PC-9 (cell line): ENCODE results near the gene RFX4. TPM values are rescaled to one million over a fixed set of nuclear protein-coding genes. Genes with fewer than 3 reads are reported as not detected.

ENCODE experiments used
- BruUV-seq: library from RNA; stranded (reverse); fragments of 400-500 nt; replicated peaks from 2 replicates; lab custom pipeline; 2021; lab: Mats Ljungman, UMichigan
- CTCF ChIA-PET: fragments of 300-600 bp; sonication (Branson Sonifier 250); formaldehyde crosslinking; loops from one replicate; lab custom pipeline; 2022; ENCODE audit warnings: antibody characterized with exemption; lab: Charles Lee
- POLR2A ChIA-PET: fragments of 300-600 bp; sonication (Branson Sonifier 250); formaldehyde crosslinking; loops from one replicate; lab custom pipeline; 2022; ENCODE audit warnings: antibody characterized with exemption; ENCODE audit not compliant: unreplicated experiment; lab: Charles Lee
- DNase-seq, 2 experiments: peaks; one replicate each; pipeline versions ENCODE4 v3.0.0 to v3.0.0-alpha.2; 2015 to 2022; ENCODE audit warnings: mixed read lengths in 1 of 2
- H2AFZ ChIP-seq: fragments of 200-600 bp; sonication (generic); 2 replicates; pipeline ENCODE4 v1.8.1; 2017; ENCODE audit warnings: antibody characterized with exemption
- H3F3A ChIP-seq: fragments of 200-600 bp; sonication (generic); 2 replicates; pipeline ENCODE4 v1.8.1; 2017; ENCODE audit warnings: antibody characterized with exemption, mild to moderate bottlenecking, low read depth; ENCODE audit not compliant: insufficient read depth
- H3K27ac ChIP-seq: fragments of 200-600 bp; sonication (generic); 2 replicates; pipeline ENCODE4 v1.6.1; 2016; ENCODE audit warnings: mixed run types
- H3K27me3 ChIP-seq: fragments of 200-600 bp; sonication (generic); 2 replicates; pipeline ENCODE4 v1.6.1; 2016; ENCODE audit warnings: low read depth, mixed run types; ENCODE audit not compliant: insufficient read depth
- H3K36me3 ChIP-seq: fragments of 200-600 bp; sonication (generic); 2 replicates; pipeline ENCODE4 v1.6.1; 2016; ENCODE audit warnings: low read depth, mixed run types
- H3K4me1 ChIP-seq: fragments of 200-600 bp; sonication (generic); replicated peaks from 2 replicates; pipeline ENCODE4 v1.6.1; 2016; ENCODE audit warnings: mixed run types; ENCODE audit not compliant: insufficient read depth
- H3K4me2 ChIP-seq: fragments of 200-600 bp; sonication (generic); 2 replicates; pipeline ENCODE4 v1.6.1; 2017; ENCODE audit warnings: mixed run types
- H3K4me3 ChIP-seq: fragments of 200-600 bp; sonication (generic); 2 replicates; pipeline ENCODE4 v1.6.1; 2016; ENCODE audit warnings: mixed run types
- H3K79me2 ChIP-seq: fragments of 200-600 bp; sonication (generic); 2 replicates; pipeline ENCODE4 v1.6.1; 2017; ENCODE audit warnings: low read depth, mixed run types
- H3K9me2 ChIP-seq: fragments of 200-600 bp; sonication (generic); 2 replicates; pipeline ENCODE4 v1.8.1; 2017; ENCODE audit warnings: mild to moderate bottlenecking; ENCODE audit not compliant: insufficient read depth
- H3K9me3 ChIP-seq: fragments of 200-600 bp; sonication (generic); 2 replicates; pipeline ENCODE4 v1.8.1; 2016; ENCODE audit warnings: low read depth; ENCODE audit not compliant: insufficient read depth
- H4K20me1 ChIP-seq: fragments of 200-600 bp; sonication (generic); 2 replicates; pipeline ENCODE4 v1.8.1; 2017; ENCODE audit not compliant: insufficient read depth
- EZH2 ChIP-seq: fragments of 200-600 bp; sonication (generic); IDR thresholded peaks from 2 replicates; pipeline ENCODE4 v1.8.0; 2017; ENCODE audit warnings: antibody characterized with exemption, low read depth
- intact Hi-C: fragments of 100-400 bp; cut with micrococcal nuclease; formaldehyde crosslinking; loops from one replicate; pipeline ENCODE4 v1.10.0; 2022; ENCODE audit not compliant: unreplicated experiment
- total RNA-seq: library from RNA; stranded (reverse); gene quantifications from 2 replicates; pipeline ENCODE4 v1.2.3, GENCODE V29; 2021
- TF ChIP-seq, protein P1 (sequence below): fragments of 200-600 bp; sonication (generic); conservative IDR thresholded peaks from 2 replicates; pipeline ENCODE4 v1.6.1; 2017; ENCODE audit warnings: mixed run types, antibody characterized with exemption, mild to moderate bottlenecking, moderate library complexity

Gene RFX4
- total RNA-seq, 1 experiment from 2014 or later: not detected

DNA sequence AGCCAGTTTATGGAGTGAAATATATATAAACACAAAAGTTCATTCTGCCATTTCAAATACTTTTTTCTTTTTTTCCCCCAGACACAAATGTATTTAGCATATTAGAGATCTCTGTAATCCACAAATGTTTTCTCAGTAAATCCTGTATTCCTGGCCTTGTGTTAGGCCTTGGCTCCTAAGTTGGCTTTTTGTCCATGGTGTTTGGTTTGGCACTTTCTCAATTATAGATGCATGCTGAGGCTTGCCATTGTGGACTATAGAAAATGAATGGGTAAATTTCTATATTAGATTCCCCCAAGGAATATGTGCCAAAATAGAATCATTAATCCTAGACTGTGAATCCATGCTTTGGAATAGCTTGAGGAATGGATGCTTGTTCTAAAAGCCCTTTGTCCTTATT, 208.7 kb downstream of the RFX4 start:
- no TSS peak for BruUV-seq
- Histone ChIP-seq H3K27me3 (no peaks in the 10 kb centered on the region), H4K20me1 (no peaks in the 10 kb centered on the region), H3F3A (no peaks in the 10 kb centered on the region), H3K79me2 (no peaks in the 10 kb centered on the region), H3K9me3 (no peaks in the 10 kb centered on the region; the same call in 1 of the 2 replicates), H3K27ac (no peak overlapping the region), H3K4me1 (no peaks in the 10 kb centered on the region), H3K4me2 (no peak overlapping the region), H2AFZ (no peak overlapping the region), H3K36me3 (no peaks in the 10 kb centered on the region), H3K4me3 (no peak overlapping the region), H3K9me2 (no peaks in the 10 kb centered on the region)
- no peak for DNase-seq
- intact Hi-C loops: no loop called here
- POLR2A ChIA-PET: no interaction called here
- TF ChIP-seq, protein P1, sequence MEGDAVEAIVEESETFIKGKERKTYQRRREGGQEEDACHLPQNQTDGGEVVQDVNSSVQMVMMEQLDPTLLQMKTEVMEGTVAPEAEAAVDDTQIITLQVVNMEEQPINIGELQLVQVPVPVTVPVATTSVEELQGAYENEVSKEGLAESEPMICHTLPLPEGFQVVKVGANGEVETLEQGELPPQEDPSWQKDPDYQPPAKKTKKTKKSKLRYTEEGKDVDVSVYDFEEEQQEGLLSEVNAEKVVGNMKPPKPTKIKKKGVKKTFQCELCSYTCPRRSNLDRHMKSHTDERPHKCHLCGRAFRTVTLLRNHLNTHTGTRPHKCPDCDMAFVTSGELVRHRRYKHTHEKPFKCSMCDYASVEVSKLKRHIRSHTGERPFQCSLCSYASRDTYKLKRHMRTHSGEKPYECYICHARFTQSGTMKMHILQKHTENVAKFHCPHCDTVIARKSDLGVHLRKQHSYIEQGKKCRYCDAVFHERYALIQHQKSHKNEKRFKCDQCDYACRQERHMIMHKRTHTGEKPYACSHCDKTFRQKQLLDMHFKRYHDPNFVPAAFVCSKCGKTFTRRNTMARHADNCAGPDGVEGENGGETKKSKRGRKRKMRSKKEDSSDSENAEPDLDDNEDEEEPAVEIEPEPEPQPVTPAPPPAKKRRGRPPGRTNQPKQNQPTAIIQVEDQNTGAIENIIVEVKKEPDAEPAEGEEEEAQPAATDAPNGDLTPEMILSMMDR: no peak
- no peak for TF ChIP-seq EZH2
- CTCF ChIA-PET: no interaction called here

DNA sequence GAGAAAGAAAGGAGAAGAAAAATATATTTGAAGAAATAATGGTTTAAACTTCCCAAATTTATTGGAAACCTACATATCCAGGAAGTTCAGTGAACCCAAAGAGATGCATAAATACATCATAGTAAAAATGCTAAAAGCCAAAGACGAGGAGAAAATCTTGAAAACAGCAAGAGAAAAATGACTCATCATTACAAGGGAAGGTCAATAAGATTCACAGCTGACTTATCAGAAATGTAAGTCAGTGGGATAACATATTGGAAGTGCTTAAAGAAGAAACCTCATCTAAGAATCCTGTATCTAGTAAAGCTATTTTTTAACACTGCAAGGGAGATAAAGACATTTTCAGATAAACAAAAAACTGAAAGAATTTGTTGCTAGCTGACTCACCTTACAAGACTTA, 211.6 kb downstream of the RFX4 start:
- TF ChIP-seq EZH2: no peak
- TF ChIP-seq, protein P1: no peak
- CTCF ChIA-PET: interaction anchor here (0.6 kb wide), 1 partner anchor 327 kb away, joined by 3 read pairs; no protein-coding TSS in a partner anchor
- Histone ChIP-seq H3K9me2 (0 out of 2 replicates have a peak, but pooled peaks cover 3% of the 10 kb centered on the region), H4K20me1 (no peaks in the 10 kb centered on the region), H2AFZ (no peak overlapping the region), H3K36me3 (no peaks in the 10 kb centered on the region), H3K27ac (no peak overlapping the region), H3F3A (no peaks in the 10 kb centered on the region), H3K79me2 (no peaks in the 10 kb centered on the region), H3K9me3 (no peaks in the 10 kb centered on the region; the same call in 1 of the 2 replicates), H3K4me2 (no peak overlapping the region), H3K27me3 (no peaks in the 10 kb centered on the region), H3K4me3 (no peak overlapping the region), H3K4me1 (no peaks in the 10 kb centered on the region)
- POLR2A ChIA-PET: no interaction called here
- DNase-seq: no peak
- intact Hi-C loops: no loop called here
- no TSS peak for BruUV-seq

DNA sequence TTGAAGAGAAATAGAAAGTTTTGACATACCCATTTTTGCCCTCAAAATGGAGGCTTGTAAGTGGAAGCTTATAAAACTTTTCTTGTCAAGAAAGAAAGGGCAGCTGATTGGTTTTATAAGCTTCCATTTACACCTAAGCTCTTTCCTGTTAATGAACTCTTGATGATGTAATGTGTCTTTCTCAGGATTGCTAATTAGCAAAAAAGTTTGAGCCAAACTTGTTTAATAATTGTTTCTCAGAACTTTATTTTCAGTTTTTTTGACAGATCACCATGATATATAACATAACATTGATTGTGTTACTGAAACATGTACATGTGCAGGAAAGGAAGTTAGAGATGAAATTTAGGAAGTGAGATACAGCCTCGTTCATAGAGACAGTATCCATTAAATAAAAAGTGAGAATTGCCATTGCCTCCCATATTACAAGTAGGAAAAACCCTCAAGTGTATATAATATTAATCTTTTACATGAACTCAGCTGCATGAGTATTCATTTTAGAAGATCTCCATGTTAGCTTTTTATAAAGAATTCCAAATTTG, 218.4 kb downstream of the RFX4 start:
- Histone ChIP-seq H3K4me3 (no peak overlapping the region), H3K4me1 (no peaks in the 10 kb centered on the region), H3K79me2 (no peaks in the 10 kb centered on the region), H3K27ac (no peak overlapping the region), H3K9me3 (no peaks in the 10 kb centered on the region), H4K20me1 (no peaks in the 10 kb centered on the region), H2AFZ (no peak overlapping the region), H3K36me3 (no peaks in the 10 kb centered on the region), H3F3A (no peaks in the 10 kb centered on the region), H3K27me3 (no peaks in the 10 kb centered on the region), H3K9me2 (0 out of 2 replicates have a peak, but pooled peaks cover 3% of the 10 kb centered on the region), H3K4me2 (no peak overlapping the region)
- no TSS peak for BruUV-seq
- ChIA-PET CTCF (no interaction called here), POLR2A (no interaction called here)
- DNase-seq: no peak
- intact Hi-C loops: no loop called here
- TF ChIP-seq EZH2: no peak
- TF ChIP-seq, protein P1: no peak
